SK-N-SH (cell line): ENCODE measurements around the gene SLCO3A1. TPM values are rescaled to one million over a fixed set of nuclear protein-coding genes. Genes with fewer than 3 reads are reported as not detected.

Experiments used
- CTCF ChIA-PET: fragments of 300-600, 350-600 bp; formaldehyde crosslinking; extraction: SDS; loops from one replicate; lab custom pipeline; 2021; lab: Yijun Ruan, JAX
- POLR2A ChIA-PET: fragments of 350-600 bp; sonication (Branson Sonifier 250); formaldehyde crosslinking; extraction: SDS; loops from one replicate; lab custom pipeline; 2020; ENCODE audit warnings: antibody characterized with exemption, inconsistent platforms; lab: Yijun Ruan, JAX
- DNase-seq: peaks from one replicate; pipeline ENCODE4 v3.0.0; 2012
- H2AFZ ChIP-seq: fragments of 200-600 bp; sonication (generic); 2 replicates; pipeline ENCODE4 v1.8.1; 2016; ENCODE audit warnings: antibody characterized with exemption, mild to moderate bottlenecking, low read depth
- H3F3A ChIP-seq: fragments of 200-600 bp; sonication (generic); replicated peaks from 2 replicates; pipeline ENCODE3; 2016; ENCODE audit warnings: antibody characterized with exemption, mild to moderate bottlenecking; ENCODE audit not compliant: insufficient read depth
- H3K27ac ChIP-seq, 2 experiments: fragments of 200-500 bp in 1 of 2; fragments of 200-600 bp in 1 of 2; sonication (Bioruptor generic) in 1 of 2; sonication (generic), shearing (Covaris generic) in 1 of 2; 2 replicates each; pipeline versions ENCODE4 v1.5.1 to v1.6.1; 2014 to 2016; ENCODE audit warnings: low read depth in 2 of 2, inconsistent platforms in 1 of 2, low read length in 1 of 2, mild to moderate bottlenecking in 1 of 2, mixed read lengths in 1 of 2
- H3K27me3 ChIP-seq: fragments of 200-600 bp; sonication (generic), shearing (Covaris generic); 2 replicates; pipeline ENCODE4 v1.6.1; 2016; ENCODE audit warnings: mixed run types; ENCODE audit not compliant: insufficient read depth
- H3K36me3 ChIP-seq, 2 experiments: fragments of 200-500 bp in 1 of 2; fragments of 200-600 bp in 1 of 2; sonication (Bioruptor generic) in 1 of 2; sonication (generic) in 1 of 2; replicated peaks in 1 of 2; 2 replicates each; pipeline versions ENCODE3 to v1.5.1; 2014 to 2016; ENCODE audit warnings: low read length in 1 of 2, mild to moderate bottlenecking in 1 of 2; ENCODE audit not compliant: insufficient read depth in 2 of 2, control insufficient read depth in 1 of 2
- H3K4me1 ChIP-seq, 2 experiments: fragments of 200-500 bp in 1 of 2; fragments of 200-600 bp in 1 of 2; sonication (Bioruptor generic) in 1 of 2; sonication (generic), shearing (Covaris generic) in 1 of 2; 2 replicates each; pipeline versions ENCODE4 v1.5.1 to v1.6.1; 2014 to 2016; ENCODE audit warnings: low read depth in 1 of 2, low read length in 1 of 2, mixed run types in 1 of 2; ENCODE audit not compliant: insufficient read depth in 2 of 2, control insufficient read depth in 1 of 2
- H3K4me2 ChIP-seq: fragments of 200-600 bp; sonication (generic), shearing (Covaris generic); 2 replicates; pipeline ENCODE4 v1.6.1; 2017; ENCODE audit warnings: mixed run types
- H3K4me3 ChIP-seq, 2 experiments: fragments of 200-500 bp in 1 of 2; fragments of 200-600 bp in 1 of 2; sonication (Bioruptor generic) in 1 of 2; sonication (generic), shearing (Covaris generic) in 1 of 2; 2 replicates each; pipeline versions ENCODE4 v1.5.1 to v1.8.1; 2014 to 2016; ENCODE audit warnings: low read depth in 2 of 2, inconsistent platforms in 1 of 2, low read length in 1 of 2, mild to moderate bottlenecking in 1 of 2, mixed read lengths in 1 of 2, moderate library complexity in 1 of 2
- H3K79me2 ChIP-seq: fragments of 200-600 bp; sonication (generic); 2 replicates; pipeline ENCODE4 v1.8.1; 2017; ENCODE audit warnings: mild to moderate bottlenecking; ENCODE audit not compliant: insufficient read depth
- H3K9ac ChIP-seq: fragments of 200-600 bp; sonication (generic); 2 replicates; pipeline ENCODE4 v1.6.1; 2017; ENCODE audit warnings: mixed run types
- H3K9me2 ChIP-seq: fragments of 200-600 bp; sonication (generic); 2 replicates; pipeline ENCODE4 v1.6.1; 2017; ENCODE audit warnings: mixed run types
- H3K9me3 ChIP-seq: fragments of 200-600 bp; sonication (generic); 2 replicates; pipeline ENCODE4 v1.6.1; 2017; ENCODE audit warnings: mixed run types, mild to moderate bottlenecking, moderate library complexity
- H4K20me1 ChIP-seq: fragments of 200-600 bp; sonication (generic); 2 replicates; pipeline ENCODE4 v1.6.1; 2017; ENCODE audit warnings: mild to moderate bottlenecking, mixed run types; ENCODE audit not compliant: insufficient read depth
- CHD2 ChIP-seq: fragments of 150-350 bp; IDR thresholded peaks from 2 replicates; pipeline ENCODE4 v1.6.1; 2018; ENCODE audit warnings: low read length; ENCODE audit not compliant: partially characterized antibody
- EP300 ChIP-seq, 2 experiments: IDR thresholded peaks; 2 replicates each; pipeline versions ENCODE4 v1.4.0 to v1.6.1; 2012; ENCODE audit warnings: borderline replicate concordance in 1 of 2, low read depth in 1 of 2, low read length in 1 of 2
- EZH2phosphoT487 ChIP-seq: fragments of 200-600 bp; sonication (generic); IDR thresholded peaks from 2 replicates; pipeline ENCODE4 v1.6.1; 2017; ENCODE audit warnings: low read depth, mixed run types, mild to moderate bottlenecking, antibody characterized with exemption, moderate library complexity, borderline replicate concordance
- FOSL2 ChIP-seq: IDR thresholded peaks from 2 replicates; pipeline ENCODE4 v1.4.0; 2012; ENCODE audit warnings: low read depth, mild to moderate bottlenecking, moderate library complexity, borderline replicate concordance
- FOXJ3 ChIP-seq: sonication (generic); formaldehyde crosslinking; IDR thresholded peaks from 2 replicates; pipeline ENCODE4 v1.5.1; 2020; ENCODE audit warnings: mild to moderate bottlenecking, missing genetic modification reagents
- FOXM1 ChIP-seq: IDR thresholded peaks from 2 replicates; pipeline ENCODE4 v1.4.0; 2012; ENCODE audit warnings: low read depth, mild to moderate bottlenecking
- MAX ChIP-seq: IDR thresholded peaks from 2 replicates; pipeline ENCODE4 v1.4.0; 2012; ENCODE audit warnings: low read depth
- NRF1 ChIP-seq: IDR thresholded peaks from 2 replicates; pipeline ENCODE4 v1.6.1; 2012; ENCODE audit warnings: low read depth, mild to moderate bottlenecking, low read length
- RAD21 ChIP-seq: IDR thresholded peaks from 2 replicates; pipeline ENCODE4 v1.6.1; 2012; ENCODE audit warnings: mild to moderate bottlenecking, low read length
- RCOR1 ChIP-seq: fragments of 150-350 bp; IDR thresholded peaks from 2 replicates; pipeline ENCODE4 v1.6.1; 2017; ENCODE audit warnings: antibody characterized with exemption, low read length
- RXRA ChIP-seq: IDR thresholded peaks from 2 replicates; pipeline ENCODE4 v1.4.0; 2012; ENCODE audit warnings: low read depth, mild to moderate bottlenecking, borderline replicate concordance
- TAF1 ChIP-seq: IDR thresholded peaks from 2 replicates; pipeline ENCODE4 v1.6.1; 2012; ENCODE audit warnings: low read depth, mild to moderate bottlenecking, low read length, moderate library complexity, borderline replicate concordance
- TCF12 ChIP-seq: IDR thresholded peaks from 2 replicates; pipeline ENCODE4 v1.4.0; 2012
- WGBS: methylation state at CpG from one replicate; pipeline ENCODE4 v1.1.6; 2017; ENCODE audit warnings: low lambda C conversion rate; 5-methylcytosine and 5-hydroxymethylcytosine counted together
- polyA plus RNA-seq, 3 experiments: library from polyadenylated mRNA; depleted of rRNA; stranded (reverse); fragments of >200 nt; gene quantifications; 2 replicates each; pipeline ENCODE4 v1.2.3, GENCODE V29; 2012
- TF ChIP-seq, protein P1 (sequence below): IDR thresholded peaks from 2 replicates; pipeline ENCODE4 v1.6.1; 2012; ENCODE audit warnings: mild to moderate bottlenecking, low read depth, low read length, moderate library complexity
- TF ChIP-seq, protein P2 (sequence below): IDR thresholded peaks from 2 replicates; pipeline ENCODE4 v1.4.0; 2012; ENCODE audit warnings: low read depth, borderline replicate concordance

Gene SLCO3A1
- polyA plus RNA-seq, 1 of the 3 experiments (the other 2 are of a cell fraction) = 19.7 TPM

- DNase-seq = no peak
- Histone ChIP-seq H3K27ac (no peak overlapping the region), H3K9me3 (no peaks in the 10 kb centered on the region), H4K20me1 (no peaks in the 10 kb centered on the region), H3K4me1 (no peaks in the 10 kb centered on the region; a peak in 1 of 4 replicates), H3K79me2 (no peaks in the 10 kb centered on the region), H3K27me3 (no peaks in the 10 kb centered on the region), H3K4me2 (no peak overlapping the region), H2AFZ (no peak overlapping the region), H3K4me3 (no peak overlapping the region), H3K36me3 (peaks cover 0 to 4% of the 10 kb centered on the region in 2 experiments), H3K9me2 (no peaks in the 10 kb centered on the region), H3F3A (no peaks in the 10 kb centered on the region), H3K9ac (no peak overlapping the region)
- POLR2A ChIA-PET = no interaction called here
- TF ChIP-seq RCOR1 (no peak), RXRA (no peak), MAX (no peak), TAF1 (no peak), FOXJ3 (CRISPR knock-in tag) (no peak), EZH2phosphoT487 (no peak), FOXM1 (no peak), TCF12 (no peak), EP300 (IDR thresholded peaks at IDR 0.05; ENCODE audit: borderline replicate concordance in 1 of 2, low read depth in 1 of 2, low read length in 1 of 2) (no peak), RAD21 (no peak), CHD2 (no peak), FOSL2 (no peak), NRF1 (no peak)
- TF ChIP-seq, protein P1, sequence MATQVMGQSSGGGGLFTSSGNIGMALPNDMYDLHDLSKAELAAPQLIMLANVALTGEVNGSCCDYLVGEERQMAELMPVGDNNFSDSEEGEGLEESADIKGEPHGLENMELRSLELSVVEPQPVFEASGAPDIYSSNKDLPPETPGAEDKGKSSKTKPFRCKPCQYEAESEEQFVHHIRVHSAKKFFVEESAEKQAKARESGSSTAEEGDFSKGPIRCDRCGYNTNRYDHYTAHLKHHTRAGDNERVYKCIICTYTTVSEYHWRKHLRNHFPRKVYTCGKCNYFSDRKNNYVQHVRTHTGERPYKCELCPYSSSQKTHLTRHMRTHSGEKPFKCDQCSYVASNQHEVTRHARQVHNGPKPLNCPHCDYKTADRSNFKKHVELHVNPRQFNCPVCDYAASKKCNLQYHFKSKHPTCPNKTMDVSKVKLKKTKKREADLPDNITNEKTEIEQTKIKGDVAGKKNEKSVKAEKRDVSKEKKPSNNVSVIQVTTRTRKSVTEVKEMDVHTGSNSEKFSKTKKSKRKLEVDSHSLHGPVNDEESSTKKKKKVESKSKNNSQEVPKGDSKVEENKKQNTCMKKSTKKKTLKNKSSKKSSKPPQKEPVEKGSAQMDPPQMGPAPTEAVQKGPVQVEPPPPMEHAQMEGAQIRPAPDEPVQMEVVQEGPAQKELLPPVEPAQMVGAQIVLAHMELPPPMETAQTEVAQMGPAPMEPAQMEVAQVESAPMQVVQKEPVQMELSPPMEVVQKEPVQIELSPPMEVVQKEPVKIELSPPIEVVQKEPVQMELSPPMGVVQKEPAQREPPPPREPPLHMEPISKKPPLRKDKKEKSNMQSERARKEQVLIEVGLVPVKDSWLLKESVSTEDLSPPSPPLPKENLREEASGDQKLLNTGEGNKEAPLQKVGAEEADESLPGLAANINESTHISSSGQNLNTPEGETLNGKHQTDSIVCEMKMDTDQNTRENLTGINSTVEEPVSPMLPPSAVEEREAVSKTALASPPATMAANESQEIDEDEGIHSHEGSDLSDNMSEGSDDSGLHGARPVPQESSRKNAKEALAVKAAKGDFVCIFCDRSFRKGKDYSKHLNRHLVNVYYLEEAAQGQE = no peak
- TF ChIP-seq, protein P2, sequence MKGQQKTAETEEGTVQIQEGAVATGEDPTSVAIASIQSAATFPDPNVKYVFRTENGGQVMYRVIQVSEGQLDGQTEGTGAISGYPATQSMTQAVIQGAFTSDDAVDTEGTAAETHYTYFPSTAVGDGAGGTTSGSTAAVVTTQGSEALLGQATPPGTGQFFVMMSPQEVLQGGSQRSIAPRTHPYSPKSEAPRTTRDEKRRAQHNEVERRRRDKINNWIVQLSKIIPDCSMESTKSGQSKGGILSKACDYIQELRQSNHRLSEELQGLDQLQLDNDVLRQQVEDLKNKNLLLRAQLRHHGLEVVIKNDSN = no peak
- 93% methylated on average over 7 of the region's 7 CpGs for WGBS
- CTCF ChIA-PET = no interaction called here
Observed at GRCh38 chr15:92167451-92167850, 313.9 kb downstream of the SLCO3A1 start.
